Peyer's patch (tissue), 4 donors: Measurements from ENCODE around the gene CNNM2. TPM values are rescaled to one million over a fixed set of nuclear protein-coding genes. Genes with fewer than 3 reads are reported as not detected.

Experiments used
- DNase-seq, 3 donors: peaks; one replicate each; pipeline ENCODE4 v3.0.0-alpha.2; 2017 to 2019
- H3K27ac ChIP-seq, 4 donors: fragments of 200-600 bp; sonication (generic); one replicate each; pipeline ENCODE4 v1.5.1; 2016 to 2019
- H3K27me3 ChIP-seq, 2 donors: fragments of 200-600 bp; sonication (generic); one replicate each; pipeline ENCODE4 v1.5.1; 2019
- H3K36me3 ChIP-seq, 3 donors: fragments of 200-600 bp; sonication (generic); one replicate each; pipeline ENCODE4 v1.5.1; 2016 to 2019
- H3K4me1 ChIP-seq, 4 donors: fragments of 200-600 bp; sonication (generic); one replicate each; pipeline ENCODE4 v1.5.1; 2016 to 2019
- H3K4me3 ChIP-seq, 4 donors: fragments of 200-600 bp; sonication (generic); 1 replicate in 3 of 4; 2 replicates in 1 of 4; pipeline ENCODE4 v1.5.1; 2016 to 2019; ENCODE audit warnings: mild to moderate bottlenecking in 1 of 4
- H3K9me3 ChIP-seq, 4 donors: fragments of 200-600 bp; sonication (generic); one replicate each; pipeline ENCODE4 v1.5.1; 2016 to 2019; ENCODE audit warnings: mild to moderate bottlenecking in 1 of 4
- POLR2A ChIP-seq, 2 donors: fragments of 450-650 bp; IDR thresholded peaks; one replicate each; pipeline ENCODE4 v1.5.1; 2017; ENCODE audit warnings: antibody characterized with exemption in 2 of 2, mild to moderate bottlenecking in 2 of 2, moderate library complexity in 2 of 2
- total RNA-seq, 4 donors: library from RNA; depleted of rRNA; stranded (reverse); fragments of >200 nt; gene quantifications; one replicate each; pipeline ENCODE4 v1.1.0, GENCODE V29; 2016
- TF ChIP-seq, protein P1 (sequence below), 6 experiments: fragments of 450-650 bp in 4 of 6; fragments of 200-600 bp in 2 of 6; sonication (generic) in 1 of 6; IDR thresholded peaks; one replicate each; pipeline ENCODE4 v1.5.1; 2017 to 2019; ENCODE audit warnings: antibody characterized with exemption in 6 of 6, mild to moderate bottlenecking in 3 of 6, moderate library complexity in 1 of 6

Gene CNNM2
- total RNA-seq, 4 donors from 2014 or later = 15.8 to 39.6 (median 19.2) TPM

DNA sequence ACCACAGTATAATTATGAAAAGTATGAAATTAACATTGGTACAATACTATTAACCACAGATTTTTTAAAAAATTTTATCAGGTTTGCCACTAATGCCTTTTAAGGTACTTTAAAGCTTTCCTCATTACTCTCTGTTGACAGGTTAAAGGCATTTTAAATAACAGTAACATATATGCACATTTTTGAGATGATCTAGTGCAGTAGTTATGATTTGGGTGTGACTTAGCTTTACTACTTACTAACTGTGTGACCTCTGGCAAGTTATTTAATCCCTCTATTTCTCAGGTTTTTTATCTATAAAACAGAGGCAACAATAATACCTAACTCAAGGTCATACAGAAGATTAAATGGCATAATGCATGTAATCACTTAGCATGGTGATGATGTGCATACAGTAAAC lies 180.1 kb downstream of the CNNM2 start:
- peaks cover 0 to 78% (median 3%) of the 10 kb centered on the region in 3 donors for H3K36me3 ChIP-seq
- no peaks in the 10 kb centered on the region for H3K9me3 ChIP-seq
- H3K27ac ChIP-seq = no peak overlapping the region
- no peaks in the 10 kb centered on the region for H3K27me3 ChIP-seq
- H3K4me1 ChIP-seq = no peaks in the 10 kb centered on the region
- no peak overlapping the region for H3K4me3 ChIP-seq
- TF ChIP-seq, protein P1, sequence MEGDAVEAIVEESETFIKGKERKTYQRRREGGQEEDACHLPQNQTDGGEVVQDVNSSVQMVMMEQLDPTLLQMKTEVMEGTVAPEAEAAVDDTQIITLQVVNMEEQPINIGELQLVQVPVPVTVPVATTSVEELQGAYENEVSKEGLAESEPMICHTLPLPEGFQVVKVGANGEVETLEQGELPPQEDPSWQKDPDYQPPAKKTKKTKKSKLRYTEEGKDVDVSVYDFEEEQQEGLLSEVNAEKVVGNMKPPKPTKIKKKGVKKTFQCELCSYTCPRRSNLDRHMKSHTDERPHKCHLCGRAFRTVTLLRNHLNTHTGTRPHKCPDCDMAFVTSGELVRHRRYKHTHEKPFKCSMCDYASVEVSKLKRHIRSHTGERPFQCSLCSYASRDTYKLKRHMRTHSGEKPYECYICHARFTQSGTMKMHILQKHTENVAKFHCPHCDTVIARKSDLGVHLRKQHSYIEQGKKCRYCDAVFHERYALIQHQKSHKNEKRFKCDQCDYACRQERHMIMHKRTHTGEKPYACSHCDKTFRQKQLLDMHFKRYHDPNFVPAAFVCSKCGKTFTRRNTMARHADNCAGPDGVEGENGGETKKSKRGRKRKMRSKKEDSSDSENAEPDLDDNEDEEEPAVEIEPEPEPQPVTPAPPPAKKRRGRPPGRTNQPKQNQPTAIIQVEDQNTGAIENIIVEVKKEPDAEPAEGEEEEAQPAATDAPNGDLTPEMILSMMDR (IDR thresholded peaks at IDR 0.05) = no peak
- no peak for TF ChIP-seq POLR2A (IDR thresholded peaks at IDR 0.05)
- no peak for DNase-seq

DNA sequence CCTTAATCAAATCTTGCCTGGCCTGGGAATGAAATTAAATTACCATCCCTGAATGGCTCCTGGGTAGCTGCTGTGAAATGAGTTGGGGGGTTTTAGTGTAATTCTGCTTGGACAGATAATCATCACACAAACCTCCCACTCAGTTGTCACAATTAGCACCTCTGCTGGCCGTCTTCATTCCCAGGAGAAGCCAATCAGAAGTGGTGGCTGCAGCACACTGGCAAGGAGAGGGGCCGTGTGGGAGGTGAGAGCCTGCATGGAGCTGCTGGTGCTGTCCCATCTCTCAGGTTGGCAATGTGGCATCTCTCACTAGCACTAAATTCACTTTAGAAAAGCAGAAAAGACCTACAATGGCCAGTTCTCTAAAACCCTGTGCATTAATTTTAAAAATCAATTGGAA lies 182.5 kb downstream of the CNNM2 start:
- Histone ChIP-seq H3K9me3 (no peaks in the 10 kb centered on the region), H3K27me3 (no peaks in the 10 kb centered on the region), H3K36me3 (peaks cover 0 to 66% (median 3%) of the 10 kb centered on the region in 3 donors), H3K4me1 (no peaks in the 10 kb centered on the region), H3K4me3 (no peak overlapping the region), H3K27ac (no peak overlapping the region)
- no peak for TF ChIP-seq POLR2A (IDR thresholded peaks at IDR 0.05)
- TF ChIP-seq, protein P1 (IDR thresholded peaks at IDR 0.05) = no peak
- DNase-seq = no peak

DNA sequence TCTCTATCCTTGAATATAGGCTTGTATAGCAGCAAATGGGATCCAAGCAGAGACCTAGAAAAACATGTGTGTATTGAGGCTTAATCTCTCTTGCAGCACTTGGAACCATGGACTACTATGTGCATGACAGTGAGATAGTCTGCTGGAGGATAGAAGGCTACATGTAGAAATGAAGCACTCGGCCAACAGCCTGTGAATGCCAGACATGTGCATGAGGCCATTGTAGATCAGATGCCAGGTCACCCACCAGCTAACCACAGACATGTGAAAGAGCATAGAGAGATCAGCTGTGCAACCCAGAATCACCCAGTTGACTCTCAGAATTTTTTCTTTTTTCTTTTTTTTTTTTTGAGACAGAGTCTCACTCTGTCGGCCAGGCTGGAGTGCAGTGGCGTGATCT lies 184.1 kb downstream of the CNNM2 start:
- TF ChIP-seq, protein P1 (IDR thresholded peaks at IDR 0.05) = no peak
- no peak for TF ChIP-seq POLR2A (IDR thresholded peaks at IDR 0.05)
- no peak overlapping the region for H3K27ac ChIP-seq
- H3K27me3 ChIP-seq = no peaks in the 10 kb centered on the region
- H3K4me3 ChIP-seq = no peak overlapping the region
- peaks cover 0 to 52% (median 3%) of the 10 kb centered on the region in 3 donors for H3K36me3 ChIP-seq
- no peak for DNase-seq
- H3K4me1 ChIP-seq = no peaks in the 10 kb centered on the region
- H3K9me3 ChIP-seq = no peaks in the 10 kb centered on the region

GRCh38 chr10:103103989-103104388 lies 185.9 kb downstream of the CNNM2 start:
- H3K27me3 ChIP-seq = no peaks in the 10 kb centered on the region
- H3K36me3 ChIP-seq = peaks cover 0 to 36% (median 3%) of the 10 kb centered on the region in 3 donors
- H3K27ac ChIP-seq = no peak overlapping the region
- no peaks in the 10 kb centered on the region for H3K4me1 ChIP-seq
- no peak for DNase-seq
- H3K9me3 ChIP-seq = no peaks in the 10 kb centered on the region
- no peak overlapping the region for H3K4me3 ChIP-seq
- TF ChIP-seq POLR2A (IDR thresholded peaks at IDR 0.05) = no peak
- TF ChIP-seq, protein P1 (IDR thresholded peaks at IDR 0.05) = no peak

DNA sequence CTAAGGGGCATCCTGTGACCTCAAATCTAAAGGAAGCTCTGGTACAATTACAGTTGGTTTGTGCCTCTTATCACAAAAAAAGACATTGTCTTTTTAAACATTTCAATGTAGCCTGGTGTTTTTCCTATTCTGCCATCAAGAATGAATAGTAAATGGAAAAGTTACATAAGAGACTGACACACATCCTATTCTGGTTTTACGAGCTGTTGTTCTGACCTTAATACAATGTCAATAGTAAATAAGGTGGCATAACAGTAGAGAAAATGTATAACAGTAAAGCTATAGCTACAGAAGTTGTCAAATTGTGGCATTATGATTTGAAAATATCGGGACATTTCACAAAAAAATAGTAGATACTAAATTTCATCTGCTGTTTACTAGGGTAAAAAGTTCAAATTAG lies 186.6 kb downstream of the CNNM2 start:
- H3K4me3 ChIP-seq = no peak overlapping the region
- no peak for DNase-seq
- no peak overlapping the region for H3K27ac ChIP-seq
- no peaks in the 10 kb centered on the region for H3K4me1 ChIP-seq
- no peaks in the 10 kb centered on the region for H3K9me3 ChIP-seq
- TF ChIP-seq, protein P1 (IDR thresholded peaks at IDR 0.05) = no peak
- no peak for TF ChIP-seq POLR2A (IDR thresholded peaks at IDR 0.05)
- H3K36me3 ChIP-seq = peaks cover 0 to 29% (median 3%) of the 10 kb centered on the region in 3 donors
- H3K27me3 ChIP-seq = no peaks in the 10 kb centered on the region

DNA sequence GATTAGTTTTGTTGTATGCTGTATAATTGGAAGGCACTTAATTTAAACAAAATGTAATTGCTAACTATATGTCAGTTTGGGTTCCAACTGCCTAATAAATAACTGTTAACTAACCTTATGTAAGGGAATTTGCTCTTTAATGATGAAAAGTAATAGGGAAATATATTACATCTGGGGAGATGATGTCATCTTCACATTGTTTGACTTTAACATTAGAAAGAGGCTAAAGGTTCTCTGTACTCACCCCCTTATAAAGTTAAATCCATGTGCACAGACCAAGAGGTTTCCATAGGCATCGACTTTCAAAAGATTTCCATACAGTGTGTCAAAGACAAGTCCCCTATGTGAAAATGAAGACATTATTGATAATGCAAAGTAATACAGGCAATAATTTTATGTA lies 187.4 kb downstream of the CNNM2 start:
- Histone ChIP-seq H3K27me3 (no peaks in the 10 kb centered on the region), H3K9me3 (no peaks in the 10 kb centered on the region), H3K4me3 (no peak overlapping the region), H3K4me1 (no peaks in the 10 kb centered on the region), H3K36me3 (peaks cover 0 to 21% (median 3%) of the 10 kb centered on the region in 3 donors), H3K27ac (no peak overlapping the region)
- DNase-seq = no peak
- TF ChIP-seq POLR2A (IDR thresholded peaks at IDR 0.05) = no peak
- TF ChIP-seq, protein P1 (IDR thresholded peaks at IDR 0.05) = no peak
